Fibroblast of pulmonary artery (primary cell): ENCODE results near the gene SLC4A3.
"Not testable (repeated sequence)": the region's sequence is repeated elsewhere in the genome, so short reads cannot be mapped to it uniquely, and the experiment has no call there.

ENCODE experiments used
- DNase-seq: peaks from one replicate; pipeline ENCODE4 v3.0.0-alpha.2; 2010; ENCODE audit warnings: low read depth
- H3K4me3 ChIP-seq: replicated peaks from 2 replicates; pipeline ENCODE4 v1.5.1; 2011; ENCODE audit warnings: low read depth, mild to moderate bottlenecking, control low read depth, low read length, moderate library complexity
- CTCF ChIP-seq: IDR thresholded peaks from 2 replicates; pipeline ENCODE4 v1.5.1; 2011; ENCODE audit warnings: mild to moderate bottlenecking, control low read depth, low read length, inconsistent platforms; ENCODE audit errors: missing control alignments

Gene SLC4A3

GRCh38 chr2:219648176-219648575 is 20.7 kb downstream of the SLC4A3 start:
- no peak for DNase-seq
- TF ChIP-seq CTCF: no peak
- H3K4me3 ChIP-seq: no peak overlapping the region

GRCh38 chr2:219648963-219649362 is 21.5 kb downstream of the SLC4A3 start:
- H3K4me3 ChIP-seq: no peak overlapping the region
- no peak for DNase-seq
- no peak for TF ChIP-seq CTCF

GRCh38 chr2:219650426-219651248 is 23.2 kb downstream of the SLC4A3 start:
- H3K4me3 ChIP-seq: no peak overlapping the region
- DNase-seq: no peak
- no peak for TF ChIP-seq CTCF

GRCh38 chr2:219651656-219652055 is 24.2 kb downstream of the SLC4A3 start:
- DNase-seq, H3K4me3 ChIP-seq: not testable (repeated sequence)

- TF ChIP-seq CTCF: no peak
- DNase-seq: peak; percentile 59
- no peak overlapping the region for H3K4me3 ChIP-seq
Observed at GRCh38 chr2:219656526-219656925, 29.1 kb downstream of the SLC4A3 start.

- TF ChIP-seq CTCF: no peak
- DNase-seq: peak; percentile 40
- H3K4me3 ChIP-seq: no peak overlapping the region
Observed at GRCh38 chr2:219658196-219658846, 30.9 kb downstream of the SLC4A3 start.

- no peak for DNase-seq
Observed at GRCh38 chr2:219658874-219659273, 31.4 kb downstream of the SLC4A3 start.

More at GRCh38 chr2:219658874-219659273, 31.4 kb downstream of the SLC4A3 start:
- TF ChIP-seq CTCF: no peak
- H3K4me3 ChIP-seq: no peak overlapping the region
